HG03064 (cell line): Measurements from ENCODE around the gene MAFB.
"Not testable (repeated sequence)": the region's sequence is repeated elsewhere in the genome, so short reads cannot be mapped to it uniquely, and the experiment has no call there.

ENCODE experiments used
- ATAC-seq: cut with Tn5 transposase; IDR thresholded peaks from one replicate; pipeline ENCODE4 v1.9.1; 2021; ENCODE audit warnings: low read depth; ENCODE audit not compliant: unreplicated experiment

MAFB gene

GRCh38 chr20:40689100-40689942 is at the start of gene MAFB:
MAFB (minus strand) TSS chr20:40689236; CDS start chr20:40688850, 386 bp downstream.
- ATAC-seq, result no peak

- ATAC-seq, result not testable (repeated sequence)
These were observed 47.4 kb upstream of the MAFB start for GRCh38 chr20:40736468-40736867.

GRCh38 chr20:40728996-40729395 is 40.0 kb upstream of the MAFB start:
- ATAC-seq, result no peak

GRCh38 chr20:40728470-40728869 is 39.4 kb upstream of the MAFB start:
- no peak for ATAC-seq

GRCh38 chr20:40727960-40728359 is 38.9 kb upstream of the MAFB start:
- ATAC-seq, result no peak

GRCh38 chr20:40726776-40727175 is 37.7 kb upstream of the MAFB start:
- no peak for ATAC-seq

- ATAC-seq, result no peak
These were observed 35.5 kb upstream of the MAFB start for GRCh38 chr20:40724566-40724965.

- ATAC-seq, result no peak
These were observed 31.8 kb upstream of the MAFB start for GRCh38 chr20:40720826-40721225.

GRCh38 chr20:40720099-40720498 is 31.1 kb upstream of the MAFB start:
- ATAC-seq, result no peak

GRCh38 chr20:40718982-40719729 is 30.1 kb upstream of the MAFB start:
- no peak for ATAC-seq

GRCh38 chr20:40718214-40718977 is 29.4 kb upstream of the MAFB start:
- ATAC-seq, result no peak

- ATAC-seq, result no peak
These were observed 28.4 kb upstream of the MAFB start for GRCh38 chr20:40717343-40717865.

GRCh38 chr20:40715491-40715890 is 26.5 kb upstream of the MAFB start:
- ATAC-seq, result no peak

- ATAC-seq, result no peak
These were observed 25.9 kb upstream of the MAFB start for GRCh38 chr20:40714916-40715315.

- no peak for ATAC-seq
These were observed 25.1 kb upstream of the MAFB start for GRCh38 chr20:40714109-40714508.

GRCh38 chr20:40713508-40713907 is 24.5 kb upstream of the MAFB start:
- no peak for ATAC-seq

- ATAC-seq, result no peak
These were observed 22.0 kb upstream of the MAFB start for GRCh38 chr20:40711079-40711478.

GRCh38 chr20:40710603-40711002 is 21.6 kb upstream of the MAFB start:
- ATAC-seq, result no peak

GRCh38 chr20:40706977-40707582 is 18.0 kb upstream of the MAFB start:
- ATAC-seq, result no peak

GRCh38 chr20:40705413-40705812 is 16.4 kb upstream of the MAFB start:
- ATAC-seq, result no peak
